HEK293 (cell line): Measurements from ENCODE around the gene DLG1.

Source experiments
- CTCF ChIA-PET: fragments of 350-600 bp; formaldehyde crosslinking; extraction: SDS; loops from one replicate; lab custom pipeline; 2021; ENCODE audit warnings: antibody characterized with exemption; lab: Yijun Ruan, JAX
- POLR2A ChIA-PET: fragments of 300-600 bp; formaldehyde crosslinking; extraction: SDS; loops from one replicate; lab custom pipeline; 2020; ENCODE audit warnings: antibody characterized with exemption, inconsistent platforms; lab: Yijun Ruan, JAX
- H3K27ac ChIP-seq: fragments of 200-500 bp; sonication (Bioruptor generic); 2 replicates; pipeline ENCODE4 v1.5.1; 2014; ENCODE audit warnings: low read depth, low read length, control low read depth, inconsistent platforms; ENCODE audit errors: extremely low read depth
- H3K36me3 ChIP-seq, 2 experiments: fragments of 200-500 bp in 1 of 2; sonication (Bioruptor generic) in 1 of 2; 1 replicate in 1 of 2; 2 replicates in 1 of 2; pipeline ENCODE4 v1.5.1; 2014 to 2017; ENCODE audit warnings: inconsistent platforms in 2 of 2, low read length in 2 of 2; ENCODE audit not compliant: control insufficient read depth in 2 of 2, insufficient read depth in 1 of 2
- H3K4me1 ChIP-seq: fragments of 200-500 bp; sonication (Bioruptor generic); 2 replicates; pipeline ENCODE4 v1.5.1; 2014; ENCODE audit warnings: mild to moderate bottlenecking, low read length, inconsistent platforms; ENCODE audit not compliant: control insufficient read depth, insufficient read depth
- H3K4me3 ChIP-seq: 2 replicates; pipeline ENCODE4 v1.5.1; 2011; ENCODE audit warnings: low read depth, mild to moderate bottlenecking, control low read depth, low read length, moderate library complexity
- H3K9me3 ChIP-seq: fragments of 200-500 bp; sonication (Bioruptor generic); 2 replicates; pipeline ENCODE4 v1.5.1; 2014; ENCODE audit warnings: low read depth, low read length, inconsistent platforms; ENCODE audit not compliant: control insufficient read depth, insufficient read depth
- BCL11B ChIP-seq: fragments of 450-650 bp; formaldehyde crosslinking; IDR thresholded peaks from 2 replicates; pipeline ENCODE4 v1.5.1; 2016; ENCODE audit warnings: low read depth, missing biosample characterization, missing genetic modification characterization
- GLI4 ChIP-seq: fragments of 450-650 bp; formaldehyde crosslinking; IDR thresholded peaks from 2 replicates; pipeline ENCODE4 v1.5.1; 2016; ENCODE audit warnings: missing biosample characterization, missing genetic modification characterization
- KLF7 ChIP-seq: fragments of 450-650 bp; formaldehyde crosslinking; IDR thresholded peaks from 2 replicates; pipeline ENCODE4 v1.5.1; 2016; ENCODE audit warnings: missing biosample characterization, missing genetic modification characterization, borderline replicate concordance
- KLF8 ChIP-seq: fragments of 450-650 bp; formaldehyde crosslinking; IDR thresholded peaks from 2 replicates; pipeline ENCODE4 v1.5.1; 2016; ENCODE audit warnings: missing biosample characterization, missing genetic modification characterization
- PRDM1 ChIP-seq: fragments of 450-650 bp; formaldehyde crosslinking; IDR thresholded peaks from 2 replicates; pipeline ENCODE4; 2016; ENCODE audit warnings: missing biosample characterization, missing genetic modification characterization
- SCRT1 ChIP-seq: fragments of 450-650 bp; formaldehyde crosslinking; IDR thresholded peaks from 2 replicates; pipeline ENCODE4 v1.5.1; 2016; ENCODE audit warnings: missing biosample characterization, missing genetic modification characterization, borderline replicate concordance
- SCRT2 ChIP-seq: fragments of 450-650 bp; formaldehyde crosslinking; IDR thresholded peaks from 2 replicates; pipeline ENCODE4 v1.5.1; 2016; ENCODE audit warnings: missing biosample characterization, missing genetic modification characterization
- ZNF169 ChIP-seq: fragments of 450-650 bp; formaldehyde crosslinking; IDR thresholded peaks from 2 replicates; pipeline ENCODE4 v1.5.1; 2016; ENCODE audit warnings: missing biosample characterization, missing genetic modification characterization
- ZNF221 ChIP-seq: fragments of 450-650 bp; formaldehyde crosslinking; IDR thresholded peaks from 2 replicates; pipeline ENCODE4 v1.5.1; 2017; ENCODE audit warnings: missing biosample characterization, missing genetic modification characterization, borderline replicate concordance
- ZNF48 ChIP-seq: fragments of 450-650 bp; formaldehyde crosslinking; IDR thresholded peaks from 2 replicates; pipeline ENCODE4 v1.5.1; 2016; ENCODE audit warnings: missing biosample characterization, missing genetic modification characterization
- ZNF600 ChIP-seq: fragments of 450-650 bp; formaldehyde crosslinking; IDR thresholded peaks from 2 replicates; pipeline ENCODE4 v1.5.1; 2016; ENCODE audit warnings: missing biosample characterization, missing genetic modification characterization
- ZNF654 ChIP-seq: fragments of 450-650 bp; formaldehyde crosslinking; IDR thresholded peaks from 2 replicates; pipeline ENCODE4 v1.5.1; 2016; ENCODE audit warnings: low read depth, missing biosample characterization, missing genetic modification characterization
- ZNF664 ChIP-seq: fragments of 450-650 bp; formaldehyde crosslinking; IDR thresholded peaks from 2 replicates; pipeline ENCODE4 v1.5.1; 2016; ENCODE audit warnings: missing biosample characterization, missing genetic modification characterization
- ZNF701 ChIP-seq: fragments of 450-650 bp; formaldehyde crosslinking; IDR thresholded peaks from 2 replicates; pipeline ENCODE4 v1.5.1; 2016; ENCODE audit warnings: missing biosample characterization, missing genetic modification characterization
- ZNF768 ChIP-seq: fragments of 450-650 bp; formaldehyde crosslinking; IDR thresholded peaks from 2 replicates; pipeline ENCODE4 v1.5.1; 2018; ENCODE audit warnings: missing biosample characterization, mild to moderate bottlenecking, missing genetic modification characterization
- ZNF843 ChIP-seq: fragments of 450-650 bp; formaldehyde crosslinking; IDR thresholded peaks from 2 replicates; pipeline ENCODE4 v1.5.1; 2016; ENCODE audit warnings: missing biosample characterization, missing genetic modification characterization
- ZSCAN4 ChIP-seq: fragments of 450-650 bp; formaldehyde crosslinking; IDR thresholded peaks from 2 replicates; pipeline ENCODE4 v1.5.1; 2017; ENCODE audit warnings: missing biosample characterization, missing genetic modification characterization

Gene DLG1

GRCh38 chr3:196996454-196997265 lies 301.8 kb downstream of the DLG1 start:
- no peaks in the 10 kb centered on the region for H3K36me3 ChIP-seq
- no peak overlapping the region for H3K27ac ChIP-seq
- CTCF ChIA-PET: interaction anchor here (1.7 kb wide), 1 partner anchor 33 kb away, joined by 3 read pairs; the partner anchor contains the start of gene MELTF
- no peak for TF ChIP-seq ZNF768
- TF ChIP-seq KLF8 (tag by site-specific recombination): no peak
- TF ChIP-seq ZNF169 (tag by site-specific recombination): no peak
- no peak for TF ChIP-seq ZNF654
- TF ChIP-seq PRDM1 (tag by site-specific recombination): no peak
- no peaks in the 10 kb centered on the region for H3K4me1 ChIP-seq
- H3K4me3 ChIP-seq: no peak overlapping the region
- POLR2A ChIA-PET: no interaction called here
- H3K9me3 ChIP-seq: no peaks in the 10 kb centered on the region

- no peaks in the 10 kb centered on the region for H3K36me3 ChIP-seq
- CTCF ChIA-PET: interaction anchor here (1.7 kb wide), 1 partner anchor 34 kb away, joined by 3 read pairs; the partner anchor contains the start of gene MELTF
- H3K4me3 ChIP-seq: no peak overlapping the region
- no peak overlapping the region for H3K27ac ChIP-seq
- no peaks in the 10 kb centered on the region for H3K4me1 ChIP-seq
- no peaks in the 10 kb centered on the region for H3K9me3 ChIP-seq
- no peak for TF ChIP-seq ZNF843 (tag by site-specific recombination)
- TF ChIP-seq SCRT2 (tag by site-specific recombination): peak; percentile 85
- no peak for TF ChIP-seq KLF7 (tag by site-specific recombination)
- TF ChIP-seq ZNF701 (tag by site-specific recombination): no peak
- TF ChIP-seq ZNF600 (tag by site-specific recombination): 0 out of 2 replicates have a peak, but pooled peaks have one; percentile 44
- TF ChIP-seq ZNF664 (tag by site-specific recombination): no peak
- TF ChIP-seq SCRT1 (tag by site-specific recombination): 0 out of 2 replicates have a peak, but pooled peaks have one; percentile 28
- no peak for TF ChIP-seq GLI4
- POLR2A ChIA-PET: no interaction called here
Observed at GRCh38 chr3:196995646-196996355, 302.6 kb downstream of the DLG1 start.

GRCh38 chr3:196995027-196995426 lies 303.4 kb downstream of the DLG1 start:
- ChIA-PET POLR2A (no interaction called here), CTCF (interaction anchor here (1.7 kb wide), 1 partner anchor 35 kb away, joined by 3 read pairs; the partner anchor contains the start of gene MELTF)
- TF ChIP-seq ZSCAN4 (tag by site-specific recombination): peak; percentile 92
- no peak for TF ChIP-seq ZNF221 (tag by site-specific recombination)
- TF ChIP-seq BCL11B: no peak
- H3K9me3 ChIP-seq: no peaks in the 10 kb centered on the region
- no peak overlapping the region for H3K4me3 ChIP-seq
- H3K4me1 ChIP-seq: no peaks in the 10 kb centered on the region
- no peaks in the 10 kb centered on the region for H3K36me3 ChIP-seq
- H3K27ac ChIP-seq: no peak overlapping the region

- POLR2A ChIA-PET: no interaction called here
- CTCF ChIA-PET: interaction anchor here (1.1 kb wide), 1 partner anchor 23 kb away, joined by 4 read pairs; no protein-coding TSS in a partner anchor
- H3K4me1 ChIP-seq: no peaks in the 10 kb centered on the region
- no peaks in the 10 kb centered on the region for H3K9me3 ChIP-seq
- TF ChIP-seq ZNF48 (tag by site-specific recombination): no peak
- H3K4me3 ChIP-seq: no peak overlapping the region
- no peak overlapping the region for H3K27ac ChIP-seq
- H3K36me3 ChIP-seq: no peaks in the 10 kb centered on the region
Observed at GRCh38 chr3:196994056-196994455, 304.4 kb downstream of the DLG1 start.
